Hematopoietic multipotent progenitor cell (in vitro differentiated cells): ENCODE measurements around the gene MARCHF6. TPM values are rescaled to one million over a fixed set of nuclear protein-coding genes. Genes with fewer than 3 reads are reported as not detected.
"Not testable (repeated sequence)": the region's sequence is repeated elsewhere in the genome, so short reads cannot be mapped to it uniquely, and the experiment has no call there.

ENCODE experiments used
- DNase-seq, 3 donors: peaks; one replicate each; pipeline ENCODE4 v3.0.0-alpha.2; 2011 to 2015; ENCODE audit warnings: low read depth in 2 of 3, low spot score in 2 of 3
- small RNA-seq: library from RNA; depleted of rRNA; stranded (forward); fragments of <200 nt; gene quantifications from one replicate; pipeline ENCODE3, GENCODE V24; 2012
- total RNA-seq: library from RNA; depleted of rRNA; stranded (reverse); fragments of >200 nt; gene quantifications from one replicate; pipeline ENCODE4 v1.2.3, GENCODE V29; 2012

Gene MARCHF6
- total RNA-seq, 1 donor: 80.0 TPM

DNA sequence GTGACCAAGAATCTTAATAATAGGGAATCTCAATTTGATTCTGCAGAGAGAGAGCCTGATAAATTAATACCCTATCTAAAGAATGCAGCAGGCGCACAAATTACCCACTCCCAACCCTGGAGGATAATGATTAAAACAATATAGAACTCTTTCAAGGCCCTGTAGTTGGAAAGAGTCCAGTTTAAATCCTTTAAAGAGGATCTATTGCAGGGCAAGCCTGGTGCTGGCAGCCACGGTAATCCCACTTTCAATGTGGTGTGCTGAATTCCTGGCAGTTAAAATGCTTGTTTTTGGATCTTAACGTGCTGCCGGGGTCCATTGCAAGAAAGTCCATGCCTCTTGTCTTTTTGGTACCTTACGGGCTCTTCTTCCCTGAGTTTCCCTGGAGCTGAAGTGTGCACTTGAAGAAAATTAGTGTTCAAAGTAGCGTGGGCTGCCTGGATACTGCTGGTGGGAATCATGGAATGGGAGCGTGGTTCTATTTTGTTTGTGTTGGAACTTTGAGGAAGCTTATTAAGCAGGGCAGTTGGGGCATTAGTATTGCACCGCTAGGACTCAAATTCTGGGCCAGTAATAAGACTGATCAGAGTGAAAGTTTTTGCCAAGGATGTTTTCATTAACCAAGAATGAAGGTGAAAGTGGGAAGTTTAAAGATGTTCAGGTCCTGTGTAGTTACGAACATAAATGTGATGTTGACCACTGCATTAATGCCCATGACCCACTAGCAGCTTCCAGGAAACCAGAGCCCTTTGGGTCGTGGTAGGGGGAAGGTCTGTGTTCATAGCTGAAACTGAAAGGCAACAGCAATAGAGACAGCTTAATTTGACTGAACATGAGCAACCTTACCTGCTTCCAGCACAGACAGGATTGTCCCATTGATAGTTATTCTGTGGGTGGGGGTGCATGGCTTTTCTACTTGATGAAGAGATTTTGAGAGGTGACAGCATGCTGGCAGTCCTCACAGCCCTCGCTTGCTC is 20.8 kb downstream of the MARCHF6 start:
- DNase-seq: no peak

DNA sequence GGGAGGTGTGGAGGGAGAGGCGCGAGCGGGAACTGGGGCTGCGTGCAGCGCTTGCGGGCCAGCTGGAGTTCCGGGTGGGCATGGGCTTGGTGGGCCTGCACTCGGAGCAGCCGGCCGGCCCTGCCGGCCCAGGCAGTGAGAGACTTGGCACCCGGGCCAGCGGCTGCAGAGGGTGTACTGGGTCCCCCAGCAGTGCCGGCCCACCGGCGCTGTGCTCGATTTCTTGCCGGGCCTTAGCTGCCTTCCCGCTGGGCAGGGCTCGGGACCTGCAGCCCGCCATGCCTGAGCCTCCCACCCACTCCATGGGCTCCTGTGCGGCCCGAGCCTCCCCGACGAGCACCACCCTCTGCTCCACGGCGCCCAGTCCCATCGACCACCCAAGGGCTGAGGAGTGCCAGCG is 21.7 kb downstream of the MARCHF6 start:
- DNase-seq: not testable (repeated sequence)

DNA sequence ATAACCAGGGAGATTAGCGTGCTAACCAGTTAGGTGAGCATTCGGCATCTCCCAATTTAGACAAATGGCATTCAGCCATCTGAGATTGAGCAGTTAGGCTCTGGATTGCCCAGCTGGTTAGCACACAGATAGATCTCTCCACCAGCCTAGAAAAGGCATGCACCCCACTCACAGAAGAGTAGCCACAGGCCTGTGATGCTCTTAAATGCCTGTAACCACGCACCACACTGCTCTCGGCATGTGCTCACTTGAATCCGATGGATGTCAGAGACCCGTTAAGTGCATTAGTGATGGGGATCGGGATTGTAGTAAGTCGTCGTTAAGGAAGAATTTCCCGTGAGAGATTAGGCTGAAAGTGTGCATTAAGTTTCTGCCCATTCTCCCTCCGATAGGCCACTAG is 23.0 kb downstream of the MARCHF6 start:
- no peak for DNase-seq

DNA sequence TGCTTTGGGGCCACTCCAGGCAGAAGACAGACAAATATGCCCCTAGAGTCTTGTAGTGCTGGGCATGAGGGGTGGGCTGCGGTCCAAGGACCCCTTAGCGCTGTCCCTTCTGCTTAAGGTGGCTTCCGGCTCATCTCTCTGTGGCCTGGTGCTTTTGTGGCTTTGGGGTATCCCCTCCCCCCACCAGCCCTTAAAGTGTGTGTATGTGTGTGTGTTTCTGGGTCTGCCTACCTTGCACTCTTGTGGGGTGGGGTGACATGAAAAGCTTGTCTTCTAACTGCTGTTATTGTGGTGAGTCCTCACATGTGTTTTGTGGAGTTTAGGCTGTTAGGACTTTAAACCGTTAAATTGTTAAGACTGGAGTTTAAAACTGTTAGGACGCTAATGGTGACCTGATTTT is 23.6 kb downstream of the MARCHF6 start:
- DNase-seq: peak in 1 of 3 donors; percentile 11

DNA sequence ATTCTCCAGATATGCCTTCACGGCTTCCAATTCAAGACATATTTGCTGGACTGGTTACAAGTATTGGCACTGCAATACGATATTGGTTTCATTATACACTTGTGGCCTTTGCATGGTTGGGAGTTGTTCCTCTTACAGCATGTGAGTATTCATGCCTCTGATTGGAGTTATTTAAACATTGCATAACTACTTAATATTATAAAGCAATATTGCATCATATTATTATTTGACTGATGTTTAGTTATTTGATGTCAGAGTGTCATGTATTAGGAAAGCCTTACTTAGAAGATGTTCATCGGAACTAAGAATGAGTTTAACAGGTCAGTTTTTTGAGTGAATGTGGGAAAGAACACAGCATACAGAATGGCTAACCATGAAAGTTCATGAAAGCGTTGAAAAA is 28.3 kb downstream of the MARCHF6 start:
- DNase-seq: no peak

DNA sequence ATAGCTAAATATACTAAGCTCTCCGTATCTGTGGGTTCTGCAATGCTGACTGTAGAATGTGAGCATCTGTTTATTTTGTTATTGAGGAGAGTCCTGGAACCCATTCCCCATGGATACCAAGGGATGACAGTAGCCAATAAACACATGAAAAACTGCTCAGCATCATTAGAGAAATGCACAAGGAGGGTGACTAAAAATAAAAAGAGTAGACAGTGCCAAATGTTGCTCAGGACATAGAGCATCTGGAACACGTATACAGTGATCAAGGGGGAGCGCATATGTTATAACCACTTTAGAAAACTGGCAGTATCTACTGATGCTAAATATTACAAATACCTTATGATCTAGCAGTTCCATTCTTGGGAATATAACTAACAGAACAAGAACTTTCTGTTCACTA is 31.0 kb downstream of the MARCHF6 start:
- DNase-seq: no peak

DNA sequence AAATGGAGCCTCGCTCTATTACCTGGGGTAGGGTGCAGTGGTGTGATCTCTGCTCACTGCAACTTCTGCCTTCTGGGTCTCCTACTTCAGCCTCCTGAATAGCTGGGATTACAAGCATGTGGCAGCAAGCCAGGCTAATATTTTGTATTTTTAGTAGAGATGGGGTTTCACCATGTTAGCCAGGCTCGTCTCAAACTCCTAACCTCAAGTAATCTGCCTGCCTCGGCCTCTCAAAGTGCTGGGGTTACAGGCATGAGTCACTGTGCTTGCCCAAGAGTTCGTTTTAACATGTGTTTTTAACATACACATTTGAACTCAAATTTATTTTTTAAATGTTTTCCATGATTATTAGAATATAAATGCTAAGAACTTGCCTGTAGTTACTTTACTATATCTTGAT is 34.2 kb downstream of the MARCHF6 start:
- no peak for DNase-seq

DNA sequence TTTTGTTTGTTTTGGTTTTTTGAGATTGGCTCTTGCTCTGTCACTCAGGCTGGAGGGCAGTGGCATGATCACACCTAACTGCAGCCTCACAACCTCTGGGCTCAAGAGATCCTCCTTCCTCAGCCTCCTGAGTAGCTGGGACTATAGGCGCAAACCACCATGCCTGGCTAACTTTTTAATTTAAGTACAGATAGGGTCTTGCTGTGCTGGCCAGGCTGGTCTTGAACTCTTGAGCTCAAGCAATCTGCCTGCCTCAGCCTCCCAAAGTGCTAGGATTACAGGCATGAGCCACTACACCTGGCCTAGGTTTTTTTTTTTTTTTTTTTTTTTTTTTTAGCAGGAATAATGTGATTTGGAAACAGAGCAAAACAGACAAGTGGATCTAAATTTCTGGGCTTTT is 37.6 kb downstream of the MARCHF6 start:
- DNase-seq: no peak

DNA sequence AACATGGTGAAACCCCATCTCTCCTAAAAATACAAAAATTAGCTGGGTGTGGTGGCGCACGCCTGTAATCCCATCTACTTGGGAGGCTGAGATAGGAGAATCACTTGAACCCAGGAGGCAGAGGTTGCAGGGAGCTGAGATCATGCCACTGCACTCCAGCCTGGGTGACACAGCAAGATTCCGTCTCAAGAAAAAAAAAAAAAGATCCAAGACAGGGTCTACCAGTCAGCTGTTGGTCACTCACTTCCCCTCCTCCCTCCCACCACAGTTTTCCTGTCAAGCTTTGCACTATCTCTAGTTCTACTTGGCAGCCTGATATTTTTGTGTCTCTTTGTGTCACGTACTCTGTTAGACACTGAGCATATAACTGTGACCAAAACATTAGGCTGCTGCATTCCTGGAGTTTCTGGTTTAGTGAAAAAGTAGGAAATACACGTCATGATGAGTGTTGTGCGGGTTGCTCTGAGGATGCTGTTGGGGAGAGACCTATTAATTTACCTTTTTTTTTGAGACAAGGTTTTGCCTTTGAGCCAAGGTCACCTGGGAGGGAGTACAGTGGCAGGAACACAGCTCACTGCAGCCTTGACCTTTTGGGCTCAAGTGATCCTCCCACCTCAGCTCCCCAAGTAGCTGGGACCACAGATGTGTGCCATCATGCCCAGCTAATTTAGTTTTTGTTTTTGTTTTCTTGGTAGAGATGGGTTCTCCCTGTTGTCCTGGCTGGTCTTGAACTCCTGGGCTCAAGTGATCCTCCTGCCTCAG is 39.3 kb downstream of the MARCHF6 start:
- not testable (repeated sequence) for DNase-seq

DNA sequence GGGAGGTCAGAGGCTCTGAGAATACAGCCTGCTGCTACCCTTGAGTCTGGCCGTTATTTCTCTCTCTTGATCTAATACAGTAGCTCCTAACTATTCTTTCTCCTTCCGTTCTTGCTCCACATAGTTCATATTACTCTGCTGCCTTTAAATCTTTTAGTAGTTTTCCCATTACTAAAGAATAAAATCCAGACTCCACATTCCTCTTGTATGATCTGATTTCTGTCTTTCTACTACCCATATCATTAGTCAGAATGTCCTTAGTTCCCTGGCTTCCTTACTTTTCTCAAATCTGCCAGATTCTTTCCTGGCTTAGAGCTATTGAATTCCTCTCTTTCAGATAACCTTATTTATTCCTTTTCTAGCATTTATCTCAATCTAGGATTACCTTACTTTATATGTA is 40.0 kb downstream of the MARCHF6 start:
- DNase-seq: no peak

DNA sequence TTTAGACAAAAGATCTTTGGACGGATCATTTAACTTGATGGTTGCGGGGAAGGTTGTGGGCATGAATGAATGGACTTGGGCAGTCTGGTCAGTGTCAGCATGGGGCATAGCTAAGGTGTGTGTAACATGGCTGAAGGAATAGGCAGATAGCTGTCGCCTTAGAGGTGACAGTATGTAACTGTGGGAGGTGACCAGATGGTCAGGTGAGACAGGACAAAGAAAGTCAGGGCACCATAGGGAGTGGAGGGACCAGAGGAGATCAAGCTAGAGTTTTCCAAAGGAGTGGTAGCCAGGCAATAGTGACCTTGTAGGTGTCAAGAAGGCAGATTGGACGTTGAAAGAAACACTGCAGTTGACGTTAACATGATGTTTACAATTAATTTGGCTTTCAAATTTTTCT is 43.1 kb downstream of the MARCHF6 start:
- no peak for DNase-seq

DNA sequence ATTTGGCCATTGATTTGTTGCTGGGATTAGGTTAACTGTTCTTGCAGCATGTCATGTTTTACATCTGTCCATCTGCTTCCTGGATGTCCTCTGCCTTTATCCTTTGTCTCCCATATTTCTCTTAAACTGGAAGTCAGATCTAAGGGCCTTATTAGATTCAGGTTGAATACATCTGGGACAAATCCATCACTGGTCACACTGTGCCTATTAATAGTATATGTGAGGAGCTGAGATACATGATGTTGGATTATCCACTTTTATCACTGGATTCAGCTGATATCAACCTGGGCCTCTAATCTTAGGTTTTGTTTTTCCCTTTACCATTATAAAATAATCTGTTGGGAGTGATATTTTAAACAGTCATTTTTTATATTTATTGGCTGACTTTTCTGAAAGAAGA is 46.3 kb downstream of the MARCHF6 start:
- no peak for DNase-seq

DNA sequence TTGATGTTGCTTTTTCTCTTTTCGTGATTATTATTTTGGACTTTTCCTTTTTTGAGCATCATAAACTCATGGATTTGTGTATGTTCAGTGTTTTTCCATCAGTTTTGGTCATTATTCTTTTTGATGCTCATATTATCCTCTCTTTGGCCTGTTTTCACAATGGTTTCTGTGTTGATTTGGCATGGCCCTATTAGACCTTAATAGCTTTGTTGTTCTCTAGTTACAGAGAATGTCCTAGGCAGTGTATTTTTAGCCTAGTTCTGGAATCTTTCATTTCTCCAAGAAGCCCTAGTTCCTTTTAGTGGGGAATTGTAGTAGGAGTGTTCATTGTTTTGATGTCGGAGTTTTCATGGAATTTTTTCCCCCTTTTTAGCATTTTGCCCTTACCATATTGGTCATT is 46.9 kb downstream of the MARCHF6 start:
- no peak for DNase-seq

DNA sequence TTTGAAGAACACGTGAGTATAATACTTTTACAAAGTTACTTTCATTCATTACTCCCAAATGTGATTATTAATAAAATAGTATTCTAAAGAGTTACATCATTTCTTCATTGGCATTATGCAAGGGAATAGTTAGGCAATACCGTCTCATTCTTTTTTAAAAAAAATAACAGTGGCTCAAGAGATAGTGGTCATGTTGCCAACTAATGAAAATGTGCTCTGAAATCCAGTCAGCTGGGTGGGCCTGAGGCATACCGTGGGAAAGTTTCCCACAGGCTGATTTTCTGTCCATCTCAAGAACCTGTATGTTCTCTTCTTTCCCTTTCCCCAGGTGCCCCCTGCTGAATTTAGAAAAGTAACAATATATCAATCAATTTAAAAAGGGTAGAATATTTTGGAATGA is 47.3 kb downstream of the MARCHF6 start:
- DNase-seq: no peak

DNA sequence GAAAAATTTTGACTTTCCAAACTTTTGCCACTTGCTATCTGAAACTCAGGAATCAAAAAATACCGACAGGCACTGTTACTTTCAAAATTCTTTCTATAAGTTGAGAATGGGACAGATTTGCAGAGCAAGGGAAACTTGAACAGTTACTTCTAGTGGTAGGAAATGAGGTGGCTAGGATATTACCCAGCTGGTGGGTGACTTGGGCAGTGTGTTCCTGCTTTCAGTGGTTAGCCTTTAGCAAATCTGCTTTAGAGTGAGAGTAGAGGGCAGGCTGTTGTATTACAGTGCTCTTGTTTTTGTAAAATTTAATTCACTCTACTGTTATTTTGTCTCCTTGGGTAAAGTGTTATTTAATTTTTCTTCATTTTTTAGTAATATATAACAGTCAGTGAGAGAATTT is 48.0 kb downstream of the MARCHF6 start:
- DNase-seq: peak in 1 of 3 donors; percentile 62

Small RNAs within 50 kb of the gene (small RNA-seq; reads per million reads assigned to genes)
- not detected for gene RF00019

Other genes starting within 250 kb of the MARCHF6 start
- 8.3 TPM for gene ATPSCKMT, start 103.8 kb upstream of the MARCHF6 start, total RNA-seq
- 242 TPM for gene CCT5, start 103.4 kb upstream of the MARCHF6 start, total RNA-seq
- 14.3 TPM for gene CMBL, start 45.8 kb upstream of the MARCHF6 start, total RNA-seq
- 1.9 TPM for gene ROPN1L, start 88.2 kb downstream of the MARCHF6 start, total RNA-seq
- 10.8 TPM for gene ANKRD33B, start 210.4 kb downstream of the MARCHF6 start, total RNA-seq